HG02884 (cell line): ENCODE data around the gene OGA.

Source experiments
- ATAC-seq: cut with Tn5 transposase; IDR thresholded peaks from one replicate; pipeline ENCODE4 v1.9.1; 2021; ENCODE audit warnings: mild to moderate bottlenecking, moderate library complexity; ENCODE audit not compliant: unreplicated experiment

OGA gene

DNA sequence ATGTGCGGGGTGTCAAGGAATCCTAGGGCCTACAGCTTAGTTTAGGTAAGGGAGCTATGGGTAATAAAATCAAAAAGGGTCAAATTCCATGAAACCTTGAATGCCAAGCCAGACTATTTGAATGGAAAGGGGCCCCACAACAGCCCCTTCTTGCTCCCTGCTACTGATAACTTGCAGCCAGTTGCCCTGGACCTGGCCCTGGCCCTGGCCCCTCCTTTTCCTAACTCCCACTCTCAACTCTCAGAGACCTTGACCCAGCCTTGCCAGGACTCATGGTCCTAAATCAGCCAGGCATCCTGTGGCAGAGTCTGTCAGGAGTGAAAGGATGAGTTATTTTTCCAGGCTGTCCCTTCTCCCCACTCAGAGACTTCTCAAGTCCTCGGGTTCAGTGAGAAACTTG, 19.5 kb upstream of the OGA start:
- no peak for ATAC-seq

DNA sequence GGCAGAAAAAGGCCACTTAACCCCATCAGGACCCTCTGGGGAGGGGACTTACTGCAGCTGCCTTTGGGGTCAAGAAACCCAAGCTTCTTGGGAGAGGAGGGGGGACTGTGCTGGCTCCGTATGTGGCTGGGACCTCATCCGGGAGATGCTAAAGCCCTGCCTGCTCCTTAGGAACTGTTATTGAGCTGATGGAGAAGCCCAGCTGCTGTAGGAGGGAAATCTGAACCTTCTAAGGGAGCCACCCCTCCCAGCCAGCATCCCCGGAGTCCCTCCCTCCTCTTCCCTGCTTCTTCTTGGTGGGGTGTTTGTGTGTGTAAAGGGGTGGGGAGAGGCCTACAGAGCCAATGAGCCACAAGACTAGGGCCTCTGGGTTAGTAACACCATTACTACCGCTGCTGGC, 17.1 kb upstream of the OGA start:
- no peak for ATAC-seq

DNA sequence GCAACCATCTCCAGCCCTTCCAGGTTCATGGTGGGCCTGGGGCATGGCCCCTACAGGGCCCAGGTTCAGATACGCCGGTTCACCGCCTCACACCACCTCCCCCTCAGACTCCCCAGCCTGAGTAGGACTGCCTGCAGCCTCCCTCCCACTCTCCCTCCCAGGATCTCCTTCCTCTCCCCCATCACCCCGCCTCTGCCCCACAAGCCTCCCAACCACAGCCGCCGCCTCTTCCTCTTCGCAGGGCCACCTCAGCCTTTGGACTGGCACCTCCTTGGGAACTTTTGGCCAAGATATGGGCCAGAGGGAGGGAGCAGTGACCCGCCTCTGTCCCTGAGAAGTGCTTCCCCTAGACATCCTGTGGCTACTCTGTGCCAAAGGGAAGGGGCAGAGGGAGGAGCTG, 16.1 kb upstream of the OGA start:
- ATAC-seq, result no peak

DNA sequence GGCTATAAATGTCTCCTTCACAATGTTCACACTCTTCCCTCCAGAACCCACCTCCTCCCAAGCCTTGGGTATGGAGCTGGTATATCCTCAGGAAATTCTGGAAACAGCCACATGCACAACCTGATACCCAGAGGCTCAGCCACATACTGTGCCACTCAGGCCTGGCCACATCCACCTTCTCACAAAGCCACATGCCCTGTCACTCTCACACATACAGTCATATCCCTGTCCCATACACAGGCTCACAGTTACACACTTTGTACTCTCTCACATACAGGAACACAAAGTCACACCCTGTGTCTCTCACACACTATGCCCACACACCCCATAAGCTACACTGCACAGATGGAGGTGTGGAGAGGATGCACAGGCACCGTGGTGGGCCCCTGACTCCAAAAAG, 15.2 kb upstream of the OGA start:
- no peak for ATAC-seq

DNA sequence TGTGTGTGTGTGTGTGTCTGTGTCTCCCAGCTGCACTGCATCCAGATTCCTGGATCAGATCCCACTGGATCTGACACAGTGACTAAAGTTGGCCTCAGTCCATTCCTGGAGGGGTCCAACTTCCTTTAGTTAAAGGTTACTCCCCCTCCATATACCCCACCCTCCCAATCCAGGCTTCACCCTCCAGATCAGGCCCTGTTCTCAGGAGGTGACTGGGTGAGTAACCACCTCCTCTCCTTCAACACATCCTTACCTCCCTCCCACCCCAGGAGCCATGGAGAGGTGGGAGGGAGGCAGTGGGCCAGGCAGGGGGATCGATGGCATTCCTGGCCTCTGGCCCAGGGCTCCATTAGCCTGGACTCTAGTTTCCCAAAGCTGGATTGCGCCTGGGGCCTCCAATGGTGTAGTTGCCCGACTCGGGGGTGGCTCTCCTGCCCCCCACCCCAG, 14.1 kb upstream of the OGA start:
- no peak for ATAC-seq

DNA sequence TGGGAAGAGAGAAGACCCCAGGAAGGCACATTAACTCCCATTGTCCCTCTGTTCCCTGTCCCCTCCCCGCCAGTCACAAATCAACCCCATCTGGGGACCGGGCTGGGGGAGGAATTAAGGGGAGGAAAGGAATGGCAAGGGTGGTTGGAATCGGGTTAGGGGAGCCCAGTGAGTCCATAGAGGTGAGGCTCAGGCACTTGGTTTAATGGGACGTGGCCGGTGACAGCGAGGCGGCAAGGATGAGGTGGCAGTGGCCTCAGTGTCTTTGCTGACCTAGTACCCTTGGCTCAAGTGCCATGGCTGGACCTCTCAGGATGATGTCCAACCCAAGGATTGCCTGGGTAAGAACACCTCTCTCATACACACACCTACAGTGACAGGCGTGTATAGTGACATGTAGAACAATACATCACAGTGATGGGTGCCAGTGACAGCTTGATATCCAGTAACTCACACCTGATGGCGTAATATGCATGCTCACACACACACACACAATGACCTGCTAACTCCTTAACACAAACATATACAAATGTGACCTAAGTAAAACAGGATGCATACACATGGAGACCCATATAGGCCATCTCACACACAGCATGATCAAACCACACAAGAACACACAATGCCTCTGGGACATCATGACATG, 13.0 kb upstream of the OGA start:
- no peak for ATAC-seq

DNA sequence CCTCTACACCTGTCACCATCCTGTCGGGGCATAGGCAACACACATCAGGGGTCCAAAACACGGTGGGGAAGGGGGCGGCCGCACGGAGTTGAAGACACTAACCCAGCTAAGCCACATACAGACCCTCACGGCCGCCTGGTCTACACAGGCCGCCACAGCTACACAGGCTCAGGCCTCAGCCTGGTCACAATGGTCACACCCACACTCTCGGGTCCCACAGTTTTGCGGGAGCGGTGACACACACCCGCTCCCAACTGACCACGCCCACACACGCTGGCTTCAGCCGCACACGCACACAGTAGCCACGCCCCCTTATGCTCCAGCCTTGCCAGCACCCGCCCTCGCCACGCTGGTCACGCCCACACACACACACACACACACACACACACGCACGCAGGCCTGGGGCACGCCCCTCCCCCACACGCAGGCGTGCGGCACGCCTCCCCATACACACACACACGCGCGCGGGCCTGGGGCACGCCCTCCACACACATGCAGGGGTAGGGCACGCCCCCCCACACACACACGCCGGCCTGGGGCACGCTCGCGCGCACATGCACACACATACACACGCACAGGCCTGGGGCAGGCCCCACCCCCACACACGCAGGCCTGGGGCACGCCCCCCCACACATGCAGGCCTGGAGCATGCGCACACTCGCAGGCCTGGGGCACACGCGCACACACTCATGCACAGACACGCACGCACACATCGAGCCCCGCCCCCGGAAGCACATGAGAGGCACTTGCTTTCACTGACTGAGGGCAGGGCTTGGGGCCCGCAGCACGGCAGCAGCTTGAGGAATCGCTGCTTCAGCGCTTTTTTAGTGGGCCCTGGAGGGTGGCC, 12.3 kb upstream of the OGA start:
- ATAC-seq, result peak; percentile 57

DNA sequence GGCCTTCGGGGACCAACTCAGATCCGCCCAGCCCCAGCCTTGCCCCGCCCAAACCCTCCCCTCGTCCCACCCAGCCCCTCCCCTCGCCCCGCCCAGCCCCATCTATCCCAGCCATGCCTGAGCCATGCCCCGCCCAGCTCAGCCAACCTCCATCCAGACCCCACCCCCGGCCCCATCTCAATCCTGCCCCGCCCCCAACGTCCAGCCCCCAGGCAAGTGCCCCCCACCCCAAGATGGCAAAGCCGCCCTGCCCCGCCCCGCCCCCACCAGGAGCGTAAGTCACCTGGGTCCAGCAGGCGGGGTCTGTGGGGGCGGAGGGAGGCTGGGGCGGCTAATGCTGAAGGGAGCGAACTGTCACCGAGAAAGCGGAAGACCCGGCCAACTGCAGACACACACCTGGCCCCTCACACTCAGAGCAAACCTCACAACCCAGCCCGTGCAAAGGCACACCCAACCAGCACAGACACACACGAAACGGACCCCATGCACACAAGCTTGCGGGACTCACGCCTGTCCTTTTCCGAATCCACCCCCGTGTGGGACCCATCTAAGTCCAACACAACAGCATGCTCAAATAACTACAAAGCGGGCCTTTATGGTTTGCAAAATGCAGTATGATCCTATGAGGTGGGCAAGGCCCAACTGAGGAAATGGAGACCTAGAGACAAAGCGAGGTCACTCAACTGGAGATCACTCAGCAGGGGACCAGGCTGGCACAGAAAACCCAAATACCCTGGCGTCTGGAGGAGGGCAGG, 11.5 kb upstream of the OGA start:
- no peak for ATAC-seq

DNA sequence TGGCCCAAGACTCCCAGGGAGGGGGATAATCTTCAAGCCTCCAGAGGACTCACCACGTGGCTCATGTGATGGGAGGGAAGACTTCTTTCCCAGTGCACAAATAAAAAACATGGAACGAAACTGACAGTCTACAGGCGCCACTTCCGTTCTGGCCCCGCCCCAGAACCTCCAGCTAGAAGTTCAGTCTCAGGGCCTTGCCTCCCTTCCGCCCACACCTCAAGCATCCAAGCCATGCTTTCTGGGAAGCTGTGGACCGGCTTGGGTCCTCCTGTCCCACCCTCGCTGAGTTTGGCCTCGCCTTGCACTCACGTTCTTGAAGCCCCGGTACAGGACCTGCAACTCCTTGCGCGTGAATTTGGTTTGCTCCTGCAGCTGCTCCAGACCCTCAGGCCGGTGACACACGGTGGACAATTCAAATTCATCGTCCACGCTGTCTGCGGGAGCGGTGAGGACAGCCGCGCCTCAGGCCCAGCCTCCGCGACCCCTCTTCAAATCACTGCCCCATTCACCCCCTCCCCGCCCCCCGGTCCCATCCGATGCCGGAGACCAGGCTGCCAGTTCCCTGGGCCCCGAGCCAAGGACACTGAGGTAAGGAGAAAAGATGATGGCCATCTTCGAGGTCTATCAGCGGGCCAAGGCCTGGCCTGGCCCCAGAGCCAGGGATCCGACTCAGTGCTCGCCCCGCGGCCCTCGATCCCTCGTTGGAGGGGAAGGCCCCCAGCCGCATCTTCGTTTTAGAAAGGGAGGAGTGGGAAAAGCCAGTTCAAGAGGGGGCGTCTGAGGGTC, 10.7 kb upstream of the OGA start:
- no peak for ATAC-seq

DNA sequence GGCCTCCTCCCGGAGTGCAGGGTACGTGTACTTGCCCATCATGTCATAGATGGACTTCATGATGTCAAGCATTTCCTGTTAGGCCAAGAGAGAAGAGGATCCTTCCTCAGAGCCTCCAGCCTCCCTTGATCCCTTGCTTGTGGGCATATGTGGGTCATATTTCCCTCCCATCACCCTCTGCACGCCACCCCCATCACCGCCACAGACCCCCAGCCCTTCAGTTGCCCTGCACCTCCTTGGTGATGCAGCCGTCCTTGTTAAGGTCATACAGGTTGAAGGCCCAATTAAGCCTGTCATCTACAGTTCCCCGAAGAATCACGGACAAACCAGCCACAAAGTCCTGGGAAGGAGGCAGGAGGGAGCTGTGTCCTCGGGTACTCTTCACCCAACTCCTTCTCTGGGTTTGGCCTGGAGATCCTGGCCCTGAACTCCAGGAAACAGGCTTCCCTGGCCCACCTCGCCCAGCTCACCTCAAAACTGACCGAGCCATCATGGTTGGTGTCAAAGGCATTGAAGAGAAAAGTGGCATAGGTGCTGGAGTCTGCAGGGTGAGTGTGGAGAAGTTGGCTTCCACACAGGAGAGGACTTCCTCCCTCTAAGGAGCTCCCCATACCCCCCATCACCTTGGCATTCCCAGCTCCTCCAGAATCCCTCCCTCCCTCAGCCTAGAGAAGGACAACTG, 9.8 kb upstream of the OGA start:
- ATAC-seq, result no peak

DNA sequence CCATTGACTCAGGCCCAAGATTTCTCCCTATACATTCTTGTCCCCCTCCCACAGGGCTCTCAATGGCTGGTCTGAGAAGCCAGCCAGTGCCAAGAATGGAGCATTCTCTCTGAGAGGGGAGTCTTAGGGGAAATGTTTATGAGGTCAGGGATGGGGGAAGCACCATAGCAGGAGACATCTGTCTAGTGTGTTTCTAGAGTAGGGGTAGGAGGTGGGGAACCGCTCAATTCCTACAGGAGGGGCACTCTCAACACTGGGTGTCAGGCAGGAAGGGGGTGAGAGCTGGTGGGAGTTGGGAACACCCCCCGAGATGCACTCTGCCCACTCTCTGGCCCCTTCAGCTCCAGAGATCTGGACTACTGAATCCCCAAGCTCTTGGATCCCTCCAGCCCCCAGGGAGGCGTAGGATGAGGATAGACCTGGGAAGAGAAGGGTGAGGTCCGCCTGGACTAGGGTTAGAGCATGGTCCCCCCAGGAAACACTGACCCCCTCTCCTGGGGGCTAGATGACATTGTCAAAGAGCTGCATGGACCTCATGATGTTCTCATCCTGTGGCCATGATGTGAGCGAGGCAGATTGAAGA, 8.7 kb upstream of the OGA start:
- no peak for ATAC-seq

DNA sequence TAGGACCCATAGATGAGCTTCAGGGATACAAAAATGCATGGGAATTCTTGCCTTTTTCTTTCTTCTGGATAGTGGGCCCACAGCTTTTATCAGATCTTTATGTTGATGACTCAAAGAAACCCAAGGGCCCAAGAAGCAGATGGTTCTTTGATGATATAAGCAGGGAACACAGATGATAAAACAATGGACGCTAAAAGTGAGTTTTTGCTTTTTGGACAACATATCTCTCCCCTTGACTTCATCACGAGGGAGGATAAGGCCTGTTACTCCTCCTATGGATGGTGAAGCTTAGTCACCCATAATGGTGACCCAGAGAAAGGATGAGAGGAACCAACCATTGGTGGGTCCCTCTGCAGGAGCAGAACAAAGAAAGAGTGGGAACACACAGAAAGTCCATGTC, 6.5 kb upstream of the OGA start:
- ATAC-seq, result no peak

DNA sequence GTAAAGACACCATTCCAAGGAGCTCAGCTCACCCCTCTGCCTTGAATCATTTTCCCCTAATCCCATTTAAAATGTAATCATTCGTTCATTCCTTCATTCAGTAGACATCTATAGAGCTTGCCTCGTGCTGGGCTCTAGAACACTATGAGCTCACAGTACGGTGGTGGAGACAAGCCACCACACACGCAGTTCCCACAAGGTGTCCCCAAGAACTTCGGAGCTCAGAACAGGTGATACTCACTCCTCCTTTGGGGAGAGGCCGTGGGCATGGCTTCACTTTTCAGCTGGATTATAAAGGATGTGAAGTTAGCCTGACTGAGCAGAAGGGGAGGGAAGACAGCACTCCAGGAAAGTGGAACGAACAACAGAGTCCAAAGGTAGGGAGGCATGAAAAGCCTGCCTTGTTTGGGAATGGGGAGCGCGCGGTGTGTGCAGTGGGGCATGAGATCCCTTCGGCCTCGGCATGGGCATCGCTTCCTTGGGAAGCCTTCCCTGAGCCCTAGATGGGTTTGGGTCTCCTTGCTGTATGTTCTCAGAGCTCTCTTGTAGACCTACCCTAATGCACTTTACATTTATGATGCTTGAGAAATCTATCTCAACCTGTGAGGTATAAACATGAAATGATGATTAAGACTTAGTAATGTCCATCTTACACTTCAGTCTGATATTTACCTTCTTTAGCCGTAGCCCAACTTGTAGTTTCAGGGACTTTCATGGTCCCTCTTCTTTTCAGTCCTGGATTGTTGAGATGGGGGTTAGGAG, 809 bp upstream of the OGA start:
- peak; percentile 18 for ATAC-seq

DNA sequence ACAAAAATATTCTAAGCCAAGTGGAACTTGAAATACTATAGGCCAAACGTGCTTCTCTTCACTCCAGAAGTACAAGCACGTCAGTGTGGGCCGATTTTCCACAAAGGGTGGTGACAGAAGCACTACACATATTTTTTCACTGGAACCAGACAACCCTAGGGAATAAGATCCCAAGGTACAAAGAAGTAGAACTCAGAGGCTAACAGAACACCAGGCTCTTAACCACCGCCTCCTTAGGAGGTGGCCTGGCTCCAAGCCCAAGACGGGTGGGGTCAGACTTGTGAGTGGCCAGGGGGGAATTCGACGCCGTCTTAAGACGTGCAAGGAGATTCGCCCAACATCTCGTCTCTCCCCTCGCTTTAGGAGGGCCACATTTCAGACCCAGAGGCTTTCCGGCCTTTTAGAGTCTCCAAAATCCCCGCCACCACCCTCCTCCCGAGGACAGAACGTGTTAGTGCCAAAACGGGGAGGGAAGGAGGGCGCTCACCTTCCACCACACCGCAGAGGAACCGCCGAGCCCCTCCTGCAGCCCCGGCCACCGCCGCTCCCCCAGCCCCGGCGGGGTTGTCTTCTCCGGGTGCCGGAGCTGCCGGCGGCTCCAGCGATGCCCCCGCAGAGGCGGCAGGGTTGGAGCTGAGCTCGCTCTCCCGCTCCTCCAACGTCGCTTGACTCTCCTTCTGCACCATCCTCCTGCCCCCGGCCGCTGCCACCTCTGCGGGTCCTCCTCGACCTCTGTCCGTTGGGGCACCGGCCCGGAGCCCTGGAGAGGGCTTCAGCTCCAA, 716 bp downstream of the OGA start:
- no peak for ATAC-seq

DNA sequence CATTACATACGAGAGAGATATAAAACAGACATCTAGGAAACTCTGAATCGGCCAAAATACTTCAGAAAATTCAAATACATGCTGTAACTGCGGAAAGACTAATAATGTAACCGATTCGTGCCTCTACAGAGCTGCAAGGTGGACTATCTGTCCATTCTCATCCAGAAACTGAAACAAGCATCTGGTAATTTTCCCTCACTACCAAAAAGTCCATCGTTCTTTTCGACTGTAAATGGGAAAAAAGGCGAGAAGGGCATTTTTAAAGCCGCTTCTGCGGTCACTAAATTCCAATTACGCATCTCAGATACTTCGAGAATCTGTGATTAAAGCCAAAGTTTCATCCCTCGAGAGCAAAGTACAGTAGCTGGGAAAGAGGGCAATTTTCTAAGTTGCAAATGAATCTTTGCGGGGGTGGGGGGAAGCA, 1.3 kb downstream of the OGA start:
- no peak for ATAC-seq

DNA sequence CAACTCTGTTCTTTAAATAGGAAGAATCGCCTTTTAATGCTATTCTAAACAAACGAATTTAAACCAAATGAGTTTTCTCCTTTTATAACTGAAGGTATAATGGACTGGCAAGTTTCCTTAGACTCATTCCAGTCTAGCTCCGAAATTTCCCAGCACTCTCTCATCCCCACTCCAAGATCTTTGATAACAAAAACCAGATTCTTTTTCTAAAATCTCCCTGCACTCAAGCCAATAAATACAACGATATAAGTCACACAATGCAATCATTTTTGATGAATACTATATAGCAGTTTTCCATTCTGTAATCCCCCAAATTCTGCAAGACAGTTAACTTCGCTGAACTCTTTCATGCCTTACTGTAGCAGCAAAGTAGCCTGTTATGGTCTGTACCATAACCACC, 1.9 kb downstream of the OGA start:
- no peak for ATAC-seq

DNA sequence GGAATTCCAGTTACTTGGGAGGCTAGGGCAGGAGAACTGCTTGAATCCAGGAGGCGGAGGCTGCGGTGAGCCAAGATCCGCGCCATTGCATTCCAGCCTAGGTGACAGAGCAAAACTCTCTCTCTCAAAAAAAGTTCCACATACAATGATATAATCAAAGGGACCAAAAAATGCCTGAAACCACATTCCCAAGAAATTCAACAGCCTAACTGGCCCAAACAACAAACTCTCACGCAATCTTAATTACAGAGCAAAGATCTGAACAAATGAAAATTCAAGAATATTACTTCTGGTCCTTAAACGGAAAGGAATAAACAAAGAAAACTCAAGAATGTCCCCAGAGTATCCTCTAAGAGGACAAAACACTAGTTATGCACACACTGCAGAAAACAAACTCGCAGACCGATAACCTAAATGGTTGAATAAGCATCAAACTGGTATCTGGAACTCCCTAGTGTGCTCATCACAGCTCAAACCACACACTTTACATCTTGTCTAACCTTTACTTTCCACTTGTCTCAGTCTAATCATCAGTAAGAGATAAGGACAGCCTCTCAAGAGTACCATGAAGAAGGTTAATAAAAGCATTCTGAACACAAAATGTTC, 3.7 kb downstream of the OGA start:
- ATAC-seq, result peak; percentile 33

DNA sequence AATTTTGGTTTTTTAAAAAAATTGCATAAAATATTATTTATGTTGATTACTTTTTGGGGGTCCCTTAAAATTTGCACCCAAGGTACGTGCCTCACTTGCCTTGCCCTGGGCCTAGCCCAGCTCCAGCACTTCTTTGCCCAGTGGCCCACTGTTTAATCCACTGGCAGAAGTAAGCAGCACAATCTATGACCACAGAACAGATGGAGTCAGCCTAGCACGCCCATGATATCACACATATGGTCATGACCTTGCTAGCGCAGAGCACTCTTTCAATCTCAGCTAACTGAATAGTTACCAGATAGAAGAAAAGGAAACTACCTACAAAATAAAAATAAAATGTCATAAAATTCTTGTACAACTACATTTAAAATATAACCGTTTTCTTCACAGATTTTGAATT, 5.6 kb downstream of the OGA start:
- no peak for ATAC-seq
